Hematopoietic multipotent progenitor cell treated with erythropoietin and hydrocortisone succinate and interleukin-3 and kit ligand, for 8 days (in vitro differentiated cells): Measurements from ENCODE around the gene SH3BP4.
A peak's percentile ranks its signal among the peaks of the same experiment; 100 is the strongest.

Experiments used
- DNase-seq: peaks from one replicate; pipeline ENCODE4 v3.0.0-alpha.2; 2015

Gene SH3BP4

GRCh38 chr2:234983011-234983726 lies 31.4 kb downstream of the SH3BP4 start:
- DNase-seq, result no peak

GRCh38 chr2:234985608-234986245 lies 33.9 kb downstream of the SH3BP4 start:
- DNase-seq, result no peak

- DNase-seq, result no peak
Observed at GRCh38 chr2:234986390-234986789, 34.6 kb downstream of the SH3BP4 start.

- DNase-seq, result no peak
Observed at GRCh38 chr2:234986876-234987720, 35.3 kb downstream of the SH3BP4 start.

- no peak for DNase-seq
Observed at GRCh38 chr2:234987754-234988153, 35.9 kb downstream of the SH3BP4 start.

GRCh38 chr2:234988491-234988890 lies 36.7 kb downstream of the SH3BP4 start:
- no peak for DNase-seq

- peak; percentile 68 for DNase-seq
Observed at GRCh38 chr2:234989183-234989701, 37.4 kb downstream of the SH3BP4 start.

GRCh38 chr2:234990300-234990699 lies 38.5 kb downstream of the SH3BP4 start:
- no peak for DNase-seq

- DNase-seq, result no peak
Observed at GRCh38 chr2:234991290-234991689, 39.5 kb downstream of the SH3BP4 start.

- DNase-seq, result no peak
Observed at GRCh38 chr2:234991793-234992192, 40.0 kb downstream of the SH3BP4 start.

- no peak for DNase-seq
Observed at GRCh38 chr2:234992196-234992595, 40.4 kb downstream of the SH3BP4 start.

- DNase-seq, result no peak
Observed at GRCh38 chr2:234992624-234993349, 41.0 kb downstream of the SH3BP4 start.

- DNase-seq, result no peak
Observed at GRCh38 chr2:234993541-234993981, 41.7 kb downstream of the SH3BP4 start.

- DNase-seq, result no peak
Observed at GRCh38 chr2:234994438-234995321, 42.9 kb downstream of the SH3BP4 start.

- no peak for DNase-seq
Observed at GRCh38 chr2:234995332-234996068, 43.7 kb downstream of the SH3BP4 start.

- no peak for DNase-seq
Observed at GRCh38 chr2:234996069-234996940, 44.5 kb downstream of the SH3BP4 start.

GRCh38 chr2:234996941-234997270 lies 45.1 kb downstream of the SH3BP4 start:
- no peak for DNase-seq

GRCh38 chr2:234997389-234997788 lies 45.6 kb downstream of the SH3BP4 start:
- no peak for DNase-seq

- no peak for DNase-seq
Observed at GRCh38 chr2:234998404-234999211, 46.8 kb downstream of the SH3BP4 start.
